DOHH2 (cell line): ENCODE results near the gene TTLL9.

Source experiments
- CTCF ChIP-seq: fragments of 200-600 bp; sonication (generic); IDR thresholded peaks from one replicate; pipeline ENCODE4 v1.5.1; 2014; ENCODE audit warnings: antibody characterized with exemption, mild to moderate bottlenecking, low read depth, low read length; ENCODE audit not compliant: poor library complexity, severe bottlenecking
- EZH2phosphoT487 ChIP-seq: fragments of 200-600 bp; sonication (generic); IDR thresholded peaks from 2 replicates; pipeline ENCODE4 v1.6.1; 2017; ENCODE audit warnings: borderline replicate concordance, mild to moderate bottlenecking, antibody characterized with exemption, low read length, moderate library complexity, mixed read lengths

GRCh38 chr20:31840906-31841816 lies 29.3 kb upstream of the TTLL9 start:
- TF ChIP-seq CTCF (no peak), EZH2phosphoT487 (no peak)
